HG03039 (cell line): ENCODE measurements around the gene BPHL.
"Not testable (repeated sequence)": the region's sequence is repeated elsewhere in the genome, so short reads cannot be mapped to it uniquely, and the experiment has no call there.

Experiments
- ATAC-seq: cut with Tn5 transposase; IDR thresholded peaks from one replicate; pipeline ENCODE4 v1.9.1; 2021; ENCODE audit warnings: mild to moderate bottlenecking, moderate library complexity; ENCODE audit not compliant: unreplicated experiment

BPHL gene

DNA sequence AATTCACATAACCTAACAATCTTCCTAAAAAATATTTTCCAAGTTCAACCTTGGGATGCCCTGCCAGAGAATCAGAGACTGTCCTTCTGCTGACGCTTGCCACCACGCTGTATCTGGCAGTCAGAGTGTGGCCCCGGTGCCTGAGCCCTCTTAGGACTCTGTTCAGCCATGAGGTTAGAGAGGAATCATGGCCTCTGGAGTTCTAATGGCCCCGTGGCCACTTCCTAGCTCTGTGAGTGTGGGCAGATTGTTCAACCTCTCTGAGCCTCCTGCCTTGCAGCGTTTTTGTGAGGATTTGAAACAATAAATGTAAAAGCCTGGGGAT, 2.2 kb downstream of the BPHL start:
- no peak for ATAC-seq

DNA sequence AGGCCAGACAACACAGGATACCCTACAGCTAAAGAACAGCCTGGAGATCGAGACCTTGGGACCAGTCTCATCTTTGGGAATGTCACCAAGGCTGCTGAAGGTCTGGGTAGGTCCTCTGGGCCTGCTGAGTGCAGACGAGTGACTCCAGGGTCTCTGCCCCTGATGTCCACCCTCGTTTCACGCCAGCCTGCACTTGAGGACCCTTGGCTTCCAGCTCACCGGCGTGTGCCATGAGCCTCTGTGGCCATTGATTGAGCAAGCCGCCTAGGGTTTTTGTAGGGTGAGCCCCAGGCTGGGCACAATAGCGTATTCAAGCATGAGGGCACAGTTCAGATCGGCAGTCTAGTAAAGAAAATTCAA, 4.3 kb downstream of the BPHL start:
- no peak for ATAC-seq

DNA sequence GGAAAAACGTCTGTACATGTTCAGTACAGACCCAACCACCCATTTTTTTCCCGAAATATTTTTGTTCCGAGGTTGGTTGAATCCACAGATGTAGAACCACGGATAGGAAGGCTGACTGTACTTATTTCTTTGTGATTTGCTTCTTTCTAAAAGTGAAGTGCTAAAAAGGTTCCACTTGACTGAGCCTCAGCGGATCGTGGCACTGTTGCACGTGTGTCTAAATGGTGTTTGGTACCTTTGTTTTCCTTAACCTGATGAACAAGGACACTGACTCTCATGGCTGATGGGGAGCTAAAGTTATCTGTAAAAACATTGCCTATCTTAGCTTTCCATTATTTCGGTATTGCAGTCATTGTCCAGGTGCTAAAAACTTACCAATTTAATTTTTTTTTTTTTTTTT, 6.2 kb downstream of the BPHL start:
- ATAC-seq = no peak

DNA sequence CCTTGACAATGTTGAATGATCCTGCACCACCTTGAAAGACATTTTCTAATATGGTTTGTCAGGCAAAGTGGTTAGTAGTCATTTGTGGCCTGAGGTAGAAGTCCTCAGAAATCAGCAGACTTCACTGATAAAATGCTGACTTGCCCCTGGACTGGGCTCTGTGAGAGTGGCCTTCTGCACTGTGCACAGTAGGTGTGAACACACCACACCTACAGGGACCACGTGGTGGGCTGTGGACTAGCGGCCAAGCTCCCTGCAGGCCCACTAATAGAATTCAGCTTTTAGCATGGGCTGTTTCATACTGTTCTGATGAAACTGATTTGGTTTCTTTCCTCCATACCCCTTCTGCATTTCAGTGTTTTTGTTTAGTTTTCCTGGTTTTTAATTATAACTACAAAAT, 7.3 kb downstream of the BPHL start:
- no peak for ATAC-seq

DNA sequence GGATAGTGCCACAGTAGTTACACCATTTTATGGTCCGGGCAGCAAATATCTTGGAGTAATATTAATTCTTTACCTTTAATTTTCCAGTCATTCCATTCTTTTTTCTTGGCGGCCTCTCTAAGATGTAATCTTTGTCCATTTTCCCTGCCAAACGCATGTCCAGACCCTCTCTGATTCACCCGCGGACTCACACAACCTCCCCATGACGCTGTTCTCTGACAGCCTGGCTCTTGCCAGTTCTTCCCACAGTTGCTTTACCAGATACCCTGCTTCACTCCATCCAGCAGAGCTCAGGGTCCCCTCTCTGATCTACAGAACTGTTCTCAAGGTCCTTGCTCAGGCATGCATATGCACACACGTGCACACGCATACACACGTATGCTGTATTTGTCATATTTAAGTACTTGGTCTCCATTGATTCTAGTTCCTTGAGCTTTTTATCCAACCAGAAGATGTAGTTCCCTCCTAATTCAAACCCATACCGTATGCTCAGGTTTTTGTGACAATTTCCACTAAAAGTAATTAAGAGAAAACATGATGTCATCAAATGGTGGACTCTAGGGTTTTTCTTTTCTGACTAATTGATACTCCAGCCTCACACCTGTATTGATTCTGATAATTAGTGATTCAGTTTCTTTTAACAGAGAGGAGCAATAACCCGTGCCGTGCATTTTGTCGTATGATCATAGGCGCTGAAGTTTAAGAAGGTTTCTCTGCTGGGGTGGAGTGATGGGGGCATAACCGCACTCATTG, 10.0 kb downstream of the BPHL start:
- ATAC-seq = no peak

DNA sequence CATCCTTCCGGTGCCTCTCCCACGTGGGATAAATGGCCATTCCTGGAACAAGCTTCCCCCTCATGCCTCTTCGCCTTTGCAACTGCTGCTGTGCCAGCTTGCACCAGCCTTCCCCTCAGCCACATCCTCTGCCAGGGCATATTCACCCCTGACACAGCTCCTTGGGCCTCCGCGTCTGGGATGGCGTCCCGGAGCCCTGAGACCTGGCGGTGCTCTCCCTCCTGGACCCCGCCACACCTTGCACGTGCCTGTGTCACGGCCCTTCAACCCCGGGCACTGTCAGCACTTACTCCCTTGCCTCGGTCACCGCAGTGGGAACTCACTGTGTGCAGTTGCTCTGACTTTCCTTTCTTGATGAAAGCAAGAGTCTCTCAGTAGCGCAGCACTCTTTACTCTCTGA, 13.2 kb downstream of the BPHL start:
- ATAC-seq = no peak

DNA sequence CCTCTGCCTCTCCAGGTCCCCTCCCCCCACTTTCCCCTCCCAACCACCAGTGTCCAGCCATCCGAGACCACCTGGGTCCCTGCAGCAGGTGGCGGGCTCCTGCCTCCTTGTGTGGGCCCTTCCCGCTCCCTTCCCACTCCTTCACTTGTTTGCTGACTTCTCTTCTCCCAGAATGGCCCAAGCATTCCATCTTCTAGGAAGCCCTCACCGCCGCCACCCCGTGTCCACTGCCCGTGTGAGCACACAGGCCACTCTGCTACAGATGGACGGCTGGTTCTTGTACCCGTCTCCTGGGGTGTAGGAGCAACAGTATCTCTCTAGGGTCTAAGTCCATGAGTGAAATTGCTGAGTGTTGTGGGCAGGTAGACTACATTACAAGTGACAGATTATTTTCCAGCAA, 15.0 kb downstream of the BPHL start:
- ATAC-seq = no peak

DNA sequence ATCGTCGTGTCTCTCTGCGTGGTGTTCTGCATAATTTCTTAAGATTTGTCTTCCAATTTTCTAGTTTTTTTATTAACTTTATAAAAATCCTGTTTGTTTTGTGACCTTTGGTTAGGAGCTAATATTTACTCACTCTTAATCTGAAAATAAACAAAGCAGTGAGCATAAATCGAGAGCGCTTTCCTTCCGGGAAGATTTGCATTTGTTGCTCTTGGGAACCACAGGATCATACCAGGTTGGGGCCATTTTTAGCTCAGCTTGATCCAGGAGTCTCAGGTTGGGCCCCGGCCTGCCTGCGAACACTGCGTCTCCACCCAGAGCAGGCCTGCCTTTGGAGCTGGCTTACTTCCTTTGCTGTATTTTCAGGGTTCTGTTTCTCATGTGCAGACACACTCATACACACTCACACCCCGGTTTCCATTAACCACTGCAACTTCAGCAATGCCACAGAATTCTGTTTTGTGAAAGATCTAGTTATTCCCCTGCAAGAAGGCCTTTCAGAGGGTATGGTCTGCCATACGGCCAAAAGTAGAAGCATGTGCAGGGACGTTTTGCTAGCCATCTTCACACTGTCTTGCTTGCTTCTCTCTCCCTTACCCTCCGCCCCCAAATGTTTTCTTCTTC, 17.3 kb downstream of the BPHL start:
- ATAC-seq = no peak

DNA sequence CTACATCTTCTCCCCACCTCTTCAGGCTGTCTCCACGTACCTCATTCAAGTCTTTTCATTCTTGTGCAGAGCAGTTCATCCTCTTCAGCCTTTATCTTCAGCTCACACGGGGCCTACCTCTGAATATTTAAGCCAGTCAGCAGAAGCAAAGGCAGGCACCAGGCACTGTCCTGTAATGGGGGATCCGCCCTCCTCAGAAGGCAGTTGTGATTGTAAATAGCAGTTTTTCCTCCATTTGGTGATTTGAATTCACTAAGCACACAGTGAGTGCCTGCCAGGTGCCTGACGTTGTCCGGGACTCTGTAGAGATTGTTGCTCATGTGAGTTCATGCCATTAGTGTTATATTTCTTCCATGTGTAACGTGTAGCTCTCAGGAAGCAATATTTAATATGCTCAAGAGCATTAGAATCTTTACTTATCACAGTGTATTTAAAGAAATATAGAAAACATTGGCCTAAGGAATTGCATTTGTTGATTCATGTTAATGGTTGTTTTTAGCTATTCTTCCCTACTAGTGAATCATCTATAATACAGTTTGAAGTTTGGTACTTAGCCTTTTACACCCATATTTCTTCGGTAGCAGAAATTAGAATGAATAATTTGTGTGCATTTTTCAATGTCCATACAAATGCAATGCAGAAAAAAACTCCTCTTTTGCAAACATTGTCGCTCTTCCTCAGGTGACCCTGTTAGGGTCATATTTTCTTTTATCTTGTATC, 17.9 kb downstream of the BPHL start:
- ATAC-seq = no peak

DNA sequence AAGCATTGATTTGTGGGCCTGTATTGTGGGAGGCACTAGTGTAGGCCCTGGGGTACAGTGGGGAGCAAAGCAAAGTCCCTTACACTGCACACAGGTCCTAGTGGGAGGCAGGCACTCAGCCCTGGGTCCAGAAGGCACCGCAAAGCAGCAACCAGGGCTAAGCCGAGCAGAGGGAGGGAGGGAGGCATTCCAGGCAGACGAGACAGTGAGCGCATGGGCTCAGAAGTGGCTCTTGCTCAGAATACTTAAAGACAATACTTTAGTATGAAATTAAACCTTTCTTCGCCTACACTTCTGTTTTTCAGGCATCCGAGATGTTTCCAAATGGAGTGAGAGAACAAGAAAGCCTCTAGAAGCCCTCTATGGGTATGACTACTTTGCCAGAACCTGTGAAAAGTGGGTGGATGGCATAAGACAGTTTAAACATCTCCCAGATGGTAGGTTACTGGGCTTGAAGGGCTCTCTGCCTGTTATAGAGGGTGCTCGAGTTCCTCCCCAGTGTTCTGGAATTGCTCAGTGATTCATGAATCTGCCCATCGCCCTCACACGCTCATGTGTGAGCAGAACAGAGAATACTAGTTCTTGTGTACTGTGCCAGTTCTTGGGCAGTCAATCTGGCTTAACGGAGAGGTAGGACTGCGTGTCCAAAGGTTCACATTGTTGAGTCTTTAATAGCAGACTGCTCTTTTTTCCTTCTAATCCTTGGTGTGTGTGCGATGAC, 18.7 kb downstream of the BPHL start:
- no peak for ATAC-seq

DNA sequence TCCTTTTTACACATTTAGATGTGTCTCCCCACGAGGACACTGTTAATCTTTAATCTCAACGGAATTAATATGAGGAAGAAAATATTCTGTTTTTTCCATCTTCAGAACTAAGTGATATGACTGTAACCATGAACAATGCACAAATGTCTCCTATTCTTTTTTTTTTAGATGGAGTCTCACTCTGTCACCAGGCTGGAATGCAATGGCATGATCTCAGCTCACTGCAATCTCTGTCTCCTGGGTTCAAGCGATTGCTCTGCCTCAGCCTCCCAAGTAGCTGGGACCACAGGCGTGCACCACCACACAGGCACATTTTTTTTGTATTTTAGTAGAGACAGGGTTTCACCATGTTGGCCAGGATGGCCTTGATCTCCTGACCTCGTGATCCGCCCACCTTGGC, 19.4 kb downstream of the BPHL start:
- ATAC-seq = not testable (repeated sequence)

DNA sequence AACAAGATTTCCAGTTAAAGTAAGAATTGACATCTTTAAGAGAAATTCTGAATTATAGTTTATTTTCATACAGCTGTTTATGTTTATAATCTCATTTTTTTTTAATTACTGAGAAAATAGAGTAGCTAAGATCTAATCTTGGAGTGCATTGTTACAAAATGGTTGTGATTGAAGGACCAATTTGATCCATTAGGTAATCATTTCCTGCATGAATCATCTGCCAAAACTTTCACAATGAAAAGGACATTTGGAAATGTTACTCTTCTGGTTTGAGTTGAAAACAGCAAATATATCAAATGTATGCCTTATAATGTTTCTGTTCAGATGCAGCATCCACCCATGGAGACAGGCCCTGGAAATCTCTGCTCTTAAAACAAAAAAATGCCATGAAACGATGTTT, 19.8 kb downstream of the BPHL start:
- ATAC-seq = no peak

DNA sequence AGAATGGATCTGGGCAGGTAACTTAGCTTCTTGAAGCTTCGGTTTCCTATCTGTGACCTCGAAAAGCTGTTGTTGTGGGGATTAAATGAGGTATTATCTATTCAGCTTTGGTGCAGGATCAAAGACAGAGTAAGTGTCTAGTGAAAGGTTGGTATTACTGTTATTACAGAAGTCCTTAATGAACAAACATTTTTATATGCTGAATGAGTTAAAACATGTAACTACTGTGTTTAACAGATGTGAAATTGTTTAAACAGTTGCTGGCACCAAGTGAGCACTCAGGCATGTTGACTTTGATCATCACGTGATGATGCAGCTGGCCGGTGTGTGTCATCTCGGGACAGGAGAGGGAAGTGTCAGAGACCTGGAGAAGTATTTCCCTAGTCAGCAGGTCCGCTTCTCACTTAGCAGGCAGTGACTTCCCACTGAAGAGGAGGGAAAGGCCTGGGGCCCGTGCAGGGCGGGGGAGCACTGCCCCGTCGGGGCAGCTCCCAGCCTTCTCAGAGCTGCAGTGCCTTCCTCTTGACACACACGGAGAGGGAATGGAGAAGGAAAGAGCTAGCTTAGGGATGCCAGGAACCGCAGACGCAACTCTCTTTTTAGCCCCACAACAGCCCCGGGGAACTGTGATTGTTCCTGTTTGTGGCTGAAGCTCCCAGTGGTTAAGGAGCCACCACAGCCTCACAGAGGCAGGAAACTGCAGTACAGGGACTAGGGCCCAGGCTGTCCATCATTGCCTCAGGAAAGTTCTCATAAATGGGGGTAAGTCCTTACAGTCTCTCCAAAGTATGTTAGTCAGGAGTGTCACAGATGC, 20.8 kb downstream of the BPHL start:
- ATAC-seq = no peak

DNA sequence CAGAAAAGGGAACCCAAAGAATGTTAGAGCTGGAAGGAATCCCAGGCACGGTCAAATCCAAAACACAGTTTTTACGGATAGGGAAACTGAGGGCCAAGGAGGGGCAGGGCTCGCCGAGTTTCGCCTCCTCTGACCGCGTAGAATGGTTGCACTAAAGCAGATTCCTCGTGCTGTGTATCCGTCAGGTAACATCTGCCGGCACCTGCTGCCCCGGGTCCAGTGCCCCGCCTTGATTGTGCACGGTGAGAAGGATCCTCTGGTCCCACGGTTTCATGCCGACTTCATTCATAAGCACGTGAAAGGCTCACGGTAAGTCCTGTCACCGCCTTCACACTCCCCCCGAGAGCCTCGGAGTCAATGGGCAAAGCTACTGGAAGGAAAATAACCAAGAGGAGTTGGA, 21.7 kb downstream of the BPHL start:
- ATAC-seq = no peak

DNA sequence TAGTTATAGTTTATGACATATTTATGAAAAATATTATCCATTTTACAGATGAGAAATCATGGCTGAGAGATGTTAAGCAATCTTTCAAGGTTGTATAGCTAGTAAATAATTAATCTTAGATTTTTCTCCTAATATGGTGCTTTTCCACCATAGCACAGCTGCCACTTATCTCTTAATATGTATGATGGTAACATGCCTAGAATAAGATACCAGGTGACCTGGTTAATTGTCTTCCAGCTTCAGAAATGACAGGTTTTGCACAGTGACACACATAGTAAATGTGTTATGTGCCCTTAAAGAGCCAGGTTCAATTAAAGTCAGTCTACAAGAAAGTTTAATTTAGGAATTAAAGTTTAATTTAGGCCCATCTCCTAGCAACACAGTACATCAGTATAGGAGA, 24.0 kb downstream of the BPHL start:
- ATAC-seq = no peak

DNA sequence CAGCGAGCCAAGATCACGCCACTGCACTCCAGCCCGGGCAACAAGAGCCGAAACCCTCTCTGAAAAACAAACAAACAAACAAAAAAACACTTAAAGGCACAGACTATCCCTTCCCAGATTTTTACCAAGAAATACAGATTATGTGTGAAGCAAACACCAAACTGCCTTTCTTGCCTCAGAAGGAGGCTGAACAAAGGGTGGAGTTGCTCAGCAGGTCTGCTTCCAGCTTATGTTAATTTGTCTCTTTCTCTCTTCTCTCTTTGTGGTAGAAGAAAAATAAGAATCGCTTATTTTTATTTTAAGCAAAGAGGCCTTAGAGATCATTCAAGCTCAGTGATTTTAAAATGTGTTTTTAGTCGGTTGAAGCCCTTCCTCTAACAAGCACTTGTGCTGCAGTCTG, 24.6 kb downstream of the BPHL start:
- ATAC-seq = no peak

DNA sequence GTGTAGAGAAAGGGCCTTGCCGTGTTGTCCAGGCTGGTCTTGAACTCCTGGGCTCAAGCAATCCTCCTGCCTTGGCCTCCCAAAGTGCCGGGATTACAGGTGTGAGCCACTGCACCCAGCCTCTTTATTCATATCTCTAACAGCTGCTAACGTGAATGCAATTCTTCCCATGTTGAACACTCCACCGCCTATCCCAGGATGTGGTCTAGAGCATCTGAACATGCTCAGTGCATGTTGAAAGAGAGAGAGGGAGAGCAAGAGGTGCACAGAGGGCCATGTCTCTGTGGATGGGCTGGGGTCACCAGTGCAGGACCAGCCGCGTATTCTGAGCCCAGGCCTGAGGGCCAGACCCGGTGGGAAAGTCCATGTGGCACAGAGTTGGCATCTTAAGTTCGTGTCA, 26.1 kb downstream of the BPHL start:
- ATAC-seq = no peak

DNA sequence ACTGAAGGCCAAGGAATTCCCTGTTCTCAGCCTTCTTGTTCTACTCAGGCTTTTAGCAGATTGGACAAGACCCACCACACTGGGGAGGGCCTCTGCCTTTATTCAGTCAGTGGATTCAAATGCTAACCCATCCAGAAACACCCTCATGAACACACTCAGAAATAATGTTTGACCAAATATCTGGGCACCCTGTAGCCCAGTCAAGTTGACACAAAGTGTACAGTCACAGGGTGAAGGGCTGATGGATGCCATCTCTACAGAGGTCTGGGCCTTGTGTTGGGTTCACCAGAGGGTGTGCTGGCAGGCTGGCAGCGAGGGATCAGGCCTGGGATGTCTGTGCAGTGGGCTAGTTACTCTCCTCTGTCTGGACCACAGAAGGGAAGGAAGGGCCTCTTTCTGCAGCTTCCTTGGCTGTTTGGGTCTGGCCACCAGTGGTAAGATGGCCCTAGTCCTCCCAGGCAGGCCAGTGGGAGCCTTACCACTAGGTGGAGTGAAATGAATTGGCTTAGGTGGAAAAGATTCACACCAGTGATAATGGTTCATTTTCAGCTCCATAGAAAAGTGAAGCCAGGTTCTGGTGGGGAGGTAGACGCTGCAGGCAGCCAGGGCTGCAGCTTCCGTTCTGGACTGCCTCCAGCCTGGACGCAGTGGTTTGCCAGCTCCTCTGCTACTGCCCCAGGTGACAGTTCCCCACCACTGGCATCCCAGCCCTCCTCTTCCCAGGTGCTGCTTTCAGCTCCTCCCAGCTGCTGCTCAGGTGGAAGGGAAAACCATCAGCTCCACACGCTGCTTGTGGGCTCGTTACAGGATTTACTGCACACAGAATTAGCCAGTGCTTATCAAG, 29.6 kb downstream of the BPHL start:
- ATAC-seq = no peak

DNA sequence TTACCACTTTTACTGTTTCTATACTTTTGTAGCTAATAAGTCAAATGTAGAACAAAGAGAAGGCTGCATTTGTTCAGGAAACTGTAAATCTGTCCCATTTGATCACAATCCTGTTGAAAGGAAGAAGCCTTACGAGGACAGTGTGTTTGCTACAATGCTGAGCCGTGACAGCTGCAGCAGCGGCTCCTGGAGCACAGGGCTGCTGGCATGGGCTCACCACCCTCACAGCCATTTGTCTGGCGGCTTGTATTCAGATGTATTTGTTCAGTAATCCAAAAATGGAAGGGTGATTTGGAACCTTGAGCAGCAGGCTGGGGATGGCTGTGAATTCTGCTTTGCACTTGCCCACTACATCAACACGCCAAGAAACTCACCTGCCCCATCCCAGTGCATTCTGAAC, 33.2 kb downstream of the BPHL start:
- no peak for ATAC-seq

DNA sequence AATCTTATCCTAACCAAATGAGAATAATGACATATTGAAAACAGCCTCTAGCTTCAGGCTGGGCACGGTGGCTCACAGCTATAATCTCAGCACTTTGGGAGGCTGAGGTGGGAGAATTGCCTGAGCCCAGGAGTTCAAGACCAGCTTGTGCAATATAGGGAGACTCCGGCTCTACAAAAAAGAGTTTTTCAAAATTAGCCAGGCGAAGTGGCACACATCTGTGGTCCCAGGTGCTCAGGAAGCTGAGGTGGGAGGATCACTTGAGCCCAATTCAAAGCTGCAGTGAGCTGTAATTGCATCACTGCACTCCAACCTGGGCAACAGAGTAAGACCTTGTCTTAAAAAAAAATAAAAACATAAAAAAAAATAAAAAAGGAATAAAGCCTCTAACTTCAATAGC, 34.2 kb downstream of the BPHL start:
- no peak for ATAC-seq
